Activated T-cell treated with anti-CD3 and anti-CD28 coated beads, Interleukin-2, amount 50 U/mL, for 24 hours (primary cell): Measurements from ENCODE around the gene DOC2B.

Source experiments
- DNase-seq: peaks from one replicate; pipeline ENCODE4 v3.0.0-alpha.2; 2020
- H3K27ac Mint-ChIP-seq: 2 replicates; pipeline ENCODE4 v1.8.0; 2020; ENCODE audit warnings: mild to moderate bottlenecking, mixed read lengths
- H3K27me3 Mint-ChIP-seq: 2 replicates; pipeline ENCODE4 v1.8.0; 2020; ENCODE audit warnings: mixed read lengths
- H3K36me3 Mint-ChIP-seq: 2 replicates; pipeline ENCODE4 v1.8.0; 2020; ENCODE audit warnings: low read depth, mixed read lengths
- H3K4me1 Mint-ChIP-seq: 2 replicates; pipeline ENCODE4 v1.8.0; 2020; ENCODE audit warnings: low read depth, mixed read lengths
- H3K4me3 Mint-ChIP-seq: 2 replicates; pipeline ENCODE4 v1.8.0; 2020; ENCODE audit warnings: mild to moderate bottlenecking, moderate library complexity, mixed read lengths
- H3K9me3 Mint-ChIP-seq: 2 replicates; pipeline ENCODE4 v1.8.0; 2020; ENCODE audit warnings: mixed read lengths

Gene DOC2B

DNA sequence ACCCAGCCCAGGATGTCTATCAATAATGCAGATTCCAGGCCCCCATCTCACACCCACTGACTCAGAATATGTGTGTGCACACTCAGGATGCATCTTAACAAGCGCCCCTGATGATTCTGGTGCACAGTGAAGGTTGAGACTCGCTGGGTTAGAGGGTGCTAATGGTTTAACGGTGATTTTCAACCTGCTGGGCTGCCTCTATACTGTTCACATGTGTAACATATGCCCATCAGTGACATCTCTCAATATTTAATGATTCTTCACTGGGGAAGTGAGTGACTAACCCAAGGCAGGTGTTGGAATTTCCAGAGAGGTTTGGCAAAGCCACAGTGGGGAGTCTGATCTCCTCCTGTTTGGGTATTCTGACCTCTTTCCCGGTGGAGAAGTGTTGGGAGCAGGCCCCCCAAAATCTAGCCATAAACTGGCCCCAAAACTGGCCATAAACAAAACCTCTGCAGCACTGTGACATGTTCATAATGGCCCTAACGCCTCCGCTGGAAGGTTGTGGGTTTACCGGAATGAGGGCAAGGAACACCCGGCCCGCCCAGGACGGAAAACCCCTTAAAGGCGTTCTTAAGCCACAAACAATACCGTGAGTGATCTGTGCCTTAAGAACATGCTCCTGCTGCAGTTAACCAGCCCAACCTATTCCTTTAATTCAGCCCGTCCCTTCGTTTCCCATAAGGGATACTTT, 4.1 kb upstream of the DOC2B start:
- Mint-ChIP-seq H3K9me3 (no peaks in the 10 kb centered on the region), H3K27ac (peak overlapping the region; percentile 47), H3K27me3 (peaks cover 33% of the 10 kb centered on the region), H3K4me3 (peak overlapping the region; percentile 6), H3K4me1 (peaks cover 16% of the 10 kb centered on the region), H3K36me3 (no peaks in the 10 kb centered on the region)
- peak; percentile 43 for DNase-seq

DNA sequence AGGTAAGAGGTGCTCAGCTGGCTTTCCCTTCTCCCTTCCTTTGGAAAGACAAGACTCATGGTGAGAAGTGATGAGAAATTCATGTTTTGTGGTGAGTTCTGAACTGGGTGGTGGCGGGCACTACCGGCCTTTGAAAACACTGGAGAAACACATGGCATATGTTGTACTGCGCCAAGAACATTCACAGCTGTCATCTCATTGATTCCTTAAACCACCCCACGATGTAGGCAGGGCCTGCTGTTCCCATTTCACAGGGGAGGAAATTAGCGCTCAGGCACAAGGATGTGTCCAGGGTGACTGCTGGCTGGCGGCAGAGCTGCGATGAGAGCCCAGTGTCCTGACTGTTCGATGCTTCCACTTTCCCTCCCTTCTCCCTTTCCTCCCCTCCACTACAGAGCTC, 1.6 kb upstream of the DOC2B start:
- peaks cover 53% of the 10 kb centered on the region for H3K27me3 Mint-ChIP-seq
- H3K9me3 Mint-ChIP-seq = no peaks in the 10 kb centered on the region
- H3K4me3 Mint-ChIP-seq = no peak overlapping the region
- peaks cover 13% of the 10 kb centered on the region for H3K4me1 Mint-ChIP-seq
- H3K36me3 Mint-ChIP-seq = no peaks in the 10 kb centered on the region
- no peak for DNase-seq
- H3K27ac Mint-ChIP-seq = no peak overlapping the region

DNA sequence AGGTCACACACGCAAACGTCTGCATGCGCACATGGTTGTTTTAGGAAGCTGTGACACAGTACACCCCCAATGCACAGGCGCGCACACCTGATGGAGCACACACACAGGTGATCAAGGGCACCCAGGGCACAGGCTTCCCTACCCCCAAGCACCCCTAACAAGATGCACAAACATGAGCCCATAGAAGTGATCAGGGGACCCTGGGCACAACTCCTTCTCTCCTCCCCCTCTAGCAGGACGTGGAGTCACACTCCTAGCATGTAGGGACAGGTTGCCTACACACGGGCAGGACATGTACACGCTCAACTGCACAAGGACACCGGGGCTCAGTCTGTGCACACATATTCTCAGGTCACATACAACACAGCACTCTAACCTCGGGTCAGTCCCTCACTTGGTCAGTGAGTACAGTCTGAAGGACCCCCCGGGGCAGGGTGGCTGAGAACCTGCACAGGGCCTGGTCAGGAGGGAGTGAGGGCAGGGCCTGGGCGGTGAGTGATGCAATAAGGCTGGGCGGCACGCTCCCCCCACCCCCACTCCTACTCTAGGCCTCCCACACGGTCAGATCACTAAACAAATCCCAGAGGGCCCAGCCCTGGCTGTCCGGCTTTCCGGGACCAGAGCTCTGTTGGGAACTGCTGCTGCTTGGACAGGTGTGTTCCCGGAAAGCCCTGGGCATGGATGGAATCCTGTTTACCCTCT, 751 bp upstream of the DOC2B start:
- H3K9me3 Mint-ChIP-seq = no peaks in the 10 kb centered on the region
- peaks cover 62% of the 10 kb centered on the region for H3K27me3 Mint-ChIP-seq
- no peak for DNase-seq
- H3K4me1 Mint-ChIP-seq = peaks cover 13% of the 10 kb centered on the region
- H3K36me3 Mint-ChIP-seq = no peaks in the 10 kb centered on the region
- H3K27ac Mint-ChIP-seq = no peak overlapping the region
- no peak overlapping the region for H3K4me3 Mint-ChIP-seq

DNA sequence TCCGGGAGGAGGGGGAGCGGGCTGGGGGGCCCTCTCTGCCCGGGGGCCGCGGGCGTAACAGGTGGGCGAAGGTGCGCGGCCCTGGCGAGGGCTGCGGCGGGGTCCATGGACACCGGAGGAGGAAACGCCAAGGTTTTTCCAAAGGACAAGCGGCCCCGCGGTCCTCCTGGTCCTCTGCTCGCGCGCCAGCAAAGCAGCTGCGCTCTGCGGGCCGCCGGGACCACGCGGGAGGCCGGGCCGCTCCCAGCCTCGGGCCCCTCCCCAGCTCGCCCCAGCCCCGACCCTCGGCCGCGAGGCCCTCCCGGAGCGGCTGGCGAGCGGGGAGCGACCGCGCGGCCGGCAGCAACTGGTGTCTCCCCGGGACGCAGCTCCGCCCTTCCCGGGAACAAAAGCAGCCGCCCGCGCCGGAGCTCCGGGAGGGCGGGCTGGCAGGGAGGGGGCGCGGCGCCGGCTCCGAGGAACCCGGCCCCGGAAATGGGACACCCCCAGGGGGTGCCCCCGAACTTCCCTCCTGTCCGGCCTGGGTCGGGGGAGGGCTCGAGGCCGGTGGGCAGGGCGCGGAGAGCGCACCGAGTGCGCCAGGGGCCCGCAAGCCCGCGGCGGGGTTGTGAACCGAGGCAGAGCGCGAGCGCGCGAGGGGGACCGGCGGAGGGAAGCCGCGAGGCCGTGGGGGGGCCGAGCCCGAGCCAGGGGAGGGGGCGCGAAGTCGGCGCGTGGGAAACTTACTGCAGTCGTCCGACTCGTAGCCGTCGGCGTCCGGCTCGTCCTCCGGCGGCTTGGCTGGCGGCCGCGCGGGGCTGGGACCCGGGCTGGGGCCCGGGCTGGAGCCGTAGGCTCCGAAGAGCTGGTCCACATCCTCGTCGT, 837 bp downstream of the DOC2B start:
- Mint-ChIP-seq H3K9me3 (no peaks in the 10 kb centered on the region), H3K27me3 (peaks cover 63% of the 10 kb centered on the region), H3K4me3 (no peak overlapping the region)

DNA sequence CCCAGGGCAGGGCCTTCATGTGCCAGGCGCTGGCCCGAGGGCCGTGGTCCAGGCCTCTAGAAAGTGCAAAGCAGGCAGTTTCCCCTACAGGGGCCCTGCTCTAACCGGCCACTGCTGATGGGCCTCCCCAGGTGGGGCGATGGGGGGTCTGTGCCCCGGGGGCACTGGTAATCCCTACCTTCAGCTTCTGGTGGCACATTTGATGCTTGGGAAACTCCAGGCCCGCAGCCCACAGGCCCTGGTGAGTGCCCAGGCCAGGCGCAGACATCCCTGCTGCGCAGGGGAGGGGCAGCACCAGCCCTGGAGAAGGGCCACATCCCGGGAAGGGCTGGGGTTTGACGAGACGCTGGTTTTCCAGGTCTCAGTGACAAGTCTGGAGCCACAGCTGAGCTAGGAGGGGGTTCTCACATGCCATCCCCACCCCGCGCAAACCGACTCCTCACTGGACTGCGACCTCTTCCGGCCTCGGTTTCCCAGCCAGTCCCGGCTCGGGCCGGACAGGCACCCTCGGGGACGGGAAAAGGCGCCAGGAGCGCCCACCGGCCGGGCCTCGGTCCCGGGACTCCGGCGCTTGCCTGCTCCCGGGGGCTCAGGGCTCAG, 1.6 kb downstream of the DOC2B start:
- no peaks in the 10 kb centered on the region for H3K36me3 Mint-ChIP-seq
- H3K27me3 Mint-ChIP-seq = peaks cover 62% of the 10 kb centered on the region
- H3K27ac Mint-ChIP-seq = no peak overlapping the region
- DNase-seq = no peak
- H3K4me1 Mint-ChIP-seq = peaks cover 5% of the 10 kb centered on the region
- no peaks in the 10 kb centered on the region for H3K9me3 Mint-ChIP-seq
- H3K4me3 Mint-ChIP-seq = no peak overlapping the region

More for the DNA sequence above, 837 bp downstream of the DOC2B start:
- Mint-ChIP-seq H3K36me3 (no peaks in the 10 kb centered on the region), H3K4me1 (peaks cover 9% of the 10 kb centered on the region), H3K27ac (no peak overlapping the region)
- DNase-seq = no peak

DNA sequence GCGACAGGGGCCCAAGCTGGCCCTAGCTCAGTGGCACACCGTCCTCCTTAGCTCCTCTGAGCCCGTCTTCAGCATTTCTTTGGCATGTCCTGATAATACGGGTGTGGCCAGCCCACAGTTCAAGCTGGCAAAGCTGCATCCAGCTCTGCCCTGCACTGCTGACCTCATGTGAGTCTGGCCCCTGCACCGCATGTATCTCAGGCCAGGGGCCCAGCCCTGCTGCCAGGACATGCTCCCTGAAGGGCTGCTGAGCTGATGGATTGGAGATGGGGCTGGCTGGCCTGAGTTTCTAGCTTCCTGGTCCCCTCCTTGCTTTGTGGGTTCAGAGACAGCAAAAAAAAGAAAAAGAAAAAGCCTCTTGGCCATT, 2.4 kb downstream of the DOC2B start:
- Mint-ChIP-seq H3K4me3 (no peak overlapping the region), H3K27ac (no peak overlapping the region), H3K27me3 (peaks cover 54% of the 10 kb centered on the region), H3K36me3 (no peaks in the 10 kb centered on the region), H3K4me1 (peaks cover 5% of the 10 kb centered on the region), H3K9me3 (no peaks in the 10 kb centered on the region)
- no peak for DNase-seq

DNA sequence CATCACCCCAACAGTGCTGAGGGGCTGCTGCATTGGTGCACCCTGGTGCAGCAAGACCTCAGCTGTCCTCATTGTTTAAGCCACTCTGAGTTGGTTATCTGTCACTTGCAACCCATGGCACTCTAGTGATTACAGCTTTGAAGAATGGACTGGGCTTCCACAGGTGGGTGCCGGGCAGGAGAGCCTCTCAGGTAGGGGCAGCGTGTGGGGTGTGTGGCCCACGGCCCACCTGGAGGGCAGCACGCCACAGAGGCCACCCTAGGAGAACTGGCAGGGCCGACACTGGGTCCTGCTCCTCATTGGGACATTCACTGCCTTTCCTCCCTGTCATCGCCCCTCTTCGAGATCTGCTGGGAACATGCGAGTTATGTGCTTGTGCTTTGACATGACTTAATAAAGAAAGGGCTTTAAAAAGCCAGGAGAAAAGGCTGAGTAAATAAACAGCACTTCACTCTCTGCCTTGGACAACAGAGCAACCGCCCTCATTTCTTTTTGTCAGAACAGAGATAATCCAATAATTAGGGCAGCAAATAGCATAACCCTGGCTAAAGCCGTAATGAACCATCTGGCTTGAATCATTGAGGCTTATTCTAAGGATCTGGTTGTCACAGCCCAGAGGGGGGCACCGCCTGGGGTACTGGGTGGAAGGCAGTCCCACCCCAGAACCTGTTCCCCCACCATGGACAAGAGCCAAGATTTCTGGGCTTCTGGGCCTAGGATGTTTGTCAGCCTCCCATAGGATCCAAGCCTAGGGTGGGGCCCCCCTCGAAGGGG, 3.0 kb downstream of the DOC2B start:
- no peaks in the 10 kb centered on the region for H3K9me3 Mint-ChIP-seq

DNA sequence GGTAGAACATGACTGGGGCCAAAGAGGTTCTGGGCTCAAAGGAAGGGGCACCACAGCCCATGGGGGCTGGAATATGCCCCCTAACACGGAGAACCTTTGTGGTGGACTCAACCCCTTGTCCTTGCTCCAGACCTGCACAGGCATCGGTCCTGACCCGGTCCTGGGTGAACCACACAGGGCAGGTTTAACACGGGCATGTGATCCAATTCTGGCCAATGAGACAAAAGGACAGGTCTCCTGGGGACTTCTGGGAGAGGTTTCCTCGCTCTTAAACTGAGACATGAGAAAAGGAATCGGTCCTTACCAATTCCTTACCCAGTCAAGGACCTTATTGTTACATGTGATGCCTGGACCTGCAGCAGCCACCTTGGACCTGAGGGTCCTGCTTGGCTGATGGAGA, 3.7 kb downstream of the DOC2B start:
- Mint-ChIP-seq H3K27me3 (peaks cover 41% of the 10 kb centered on the region), H3K27ac (no peak overlapping the region), H3K9me3 (no peaks in the 10 kb centered on the region), H3K36me3 (no peaks in the 10 kb centered on the region), H3K4me3 (no peak overlapping the region), H3K4me1 (peaks cover 5% of the 10 kb centered on the region)
- no peak for DNase-seq

More for the DNA sequence above, 3.0 kb downstream of the DOC2B start:
- peaks cover 5% of the 10 kb centered on the region for H3K4me1 Mint-ChIP-seq
- H3K27ac Mint-ChIP-seq = no peak overlapping the region
- H3K4me3 Mint-ChIP-seq = no peak overlapping the region
- H3K27me3 Mint-ChIP-seq = peaks cover 48% of the 10 kb centered on the region
- H3K36me3 Mint-ChIP-seq = no peaks in the 10 kb centered on the region
- DNase-seq = no peak

DNA sequence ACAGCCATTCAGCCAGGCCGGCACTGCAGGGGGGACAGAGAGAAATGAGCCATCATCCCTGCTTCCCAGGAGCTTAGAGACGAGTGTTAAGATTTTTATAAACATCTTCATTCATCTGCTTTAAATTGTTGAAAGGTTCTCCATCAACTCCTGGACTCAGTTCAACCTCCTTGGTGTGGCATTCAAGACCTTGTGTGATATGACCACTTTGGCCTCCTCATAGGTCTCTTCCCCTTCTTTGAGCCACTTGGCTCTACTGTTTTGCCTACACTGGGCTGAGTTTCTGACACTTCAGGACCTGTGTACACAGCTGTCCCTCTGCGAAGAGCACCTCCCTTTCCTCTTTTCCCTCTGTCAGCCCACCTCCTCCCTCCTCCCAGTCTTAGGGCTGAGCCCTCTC, 4.3 kb downstream of the DOC2B start:
- no peak overlapping the region for H3K27ac Mint-ChIP-seq
- H3K4me1 Mint-ChIP-seq = peaks cover 4% of the 10 kb centered on the region
- no peaks in the 10 kb centered on the region for H3K9me3 Mint-ChIP-seq
- DNase-seq = no peak
- H3K27me3 Mint-ChIP-seq = peaks cover 35% of the 10 kb centered on the region
- no peak overlapping the region for H3K4me3 Mint-ChIP-seq
- H3K36me3 Mint-ChIP-seq = no peaks in the 10 kb centered on the region

DNA sequence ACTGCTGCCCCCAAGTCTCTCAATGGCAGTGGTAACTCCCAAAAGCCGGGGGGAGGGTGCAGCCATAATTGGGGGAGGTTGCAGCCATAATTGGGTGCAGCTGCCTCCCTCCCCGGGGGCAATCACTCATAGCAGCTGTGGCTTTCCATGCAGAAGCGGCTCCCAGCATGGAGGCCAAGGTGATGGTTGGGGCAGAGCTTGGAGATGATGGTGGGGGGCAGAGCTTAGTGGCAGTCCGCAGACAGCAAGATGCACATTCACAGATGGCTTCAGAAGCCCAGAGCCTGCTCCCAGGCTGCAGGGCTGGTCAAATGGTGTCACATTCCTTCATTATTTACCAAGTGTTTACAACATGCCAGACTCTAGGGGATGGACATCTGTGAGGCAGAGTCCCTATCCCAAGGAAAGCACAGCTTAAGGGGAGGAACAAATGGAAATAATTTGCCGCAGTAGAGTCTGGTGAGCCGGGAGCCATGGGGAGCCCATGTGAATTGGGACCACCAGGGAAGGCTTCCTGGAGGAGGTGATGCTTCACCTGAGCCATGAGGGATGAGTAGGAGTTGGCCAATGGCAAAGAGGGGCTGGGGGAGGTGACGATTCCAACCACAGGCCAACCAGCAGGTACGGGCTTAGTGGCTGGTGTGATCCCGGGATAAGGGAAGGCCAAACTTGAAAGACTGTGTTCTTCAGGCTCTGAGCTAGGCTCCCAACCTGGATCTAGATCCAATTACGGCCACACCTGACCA, 8.1 kb downstream of the DOC2B start:
- Mint-ChIP-seq H3K4me3 (no peak overlapping the region), H3K9me3 (no peaks in the 10 kb centered on the region), H3K27me3 (peaks cover 18% of the 10 kb centered on the region), H3K27ac (no peak overlapping the region), H3K36me3 (no peaks in the 10 kb centered on the region), H3K4me1 (peaks cover 5% of the 10 kb centered on the region)
- no peak for DNase-seq

DNA sequence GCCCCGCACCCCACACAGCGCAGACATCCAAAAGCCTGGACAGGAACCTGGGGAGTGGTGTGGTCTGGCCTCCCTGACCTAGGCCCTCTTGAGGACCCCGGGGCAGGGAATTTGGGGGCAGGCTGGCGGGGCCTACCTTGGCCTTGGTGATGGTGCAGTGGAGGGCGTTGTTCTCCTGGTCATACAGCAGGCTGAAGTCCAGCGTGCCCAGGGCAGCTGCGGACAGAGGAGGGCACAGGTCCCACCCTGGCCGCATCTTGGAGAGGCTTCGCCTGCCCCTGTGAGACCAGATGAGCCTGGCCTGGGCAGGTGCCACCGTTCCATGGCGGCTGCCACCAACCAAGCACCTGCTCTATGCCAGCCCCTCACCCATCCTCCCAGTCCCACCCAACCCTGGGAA, 9.0 kb downstream of the DOC2B start:
- H3K4me1 Mint-ChIP-seq = peaks cover 5% of the 10 kb centered on the region
- no peaks in the 10 kb centered on the region for H3K9me3 Mint-ChIP-seq
- no peak for DNase-seq
- no peak overlapping the region for H3K4me3 Mint-ChIP-seq
- H3K27me3 Mint-ChIP-seq = peaks cover 8% of the 10 kb centered on the region
- H3K27ac Mint-ChIP-seq = no peak overlapping the region
- no peaks in the 10 kb centered on the region for H3K36me3 Mint-ChIP-seq

DNA sequence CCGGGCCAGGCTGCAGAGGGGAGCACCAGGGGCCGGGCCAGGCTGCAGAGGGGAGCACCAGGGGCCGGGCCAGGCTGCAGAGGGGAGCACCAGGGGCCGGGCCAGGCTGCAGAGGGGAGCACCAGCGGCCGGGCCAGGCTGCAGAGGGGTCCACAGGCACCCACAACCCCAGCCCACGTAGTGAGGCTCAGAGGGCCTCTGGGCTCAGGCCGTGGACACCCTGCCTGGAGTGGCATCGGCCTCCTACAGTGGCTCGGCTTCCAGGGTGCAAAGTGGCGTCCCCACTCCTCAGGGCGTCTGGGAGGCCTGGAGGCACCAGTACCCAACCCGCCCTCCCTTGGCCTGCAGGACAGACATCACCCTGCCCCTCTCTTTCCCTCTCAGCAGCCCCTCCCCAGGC, 9.6 kb downstream of the DOC2B start:
- Mint-ChIP-seq H3K4me1 (peaks cover 5% of the 10 kb centered on the region), H3K9me3 (no peaks in the 10 kb centered on the region), H3K27me3 (peaks cover 5% of the 10 kb centered on the region), H3K27ac (no peak overlapping the region), H3K36me3 (no peaks in the 10 kb centered on the region), H3K4me3 (no peak overlapping the region)
- DNase-seq = no peak

DNA sequence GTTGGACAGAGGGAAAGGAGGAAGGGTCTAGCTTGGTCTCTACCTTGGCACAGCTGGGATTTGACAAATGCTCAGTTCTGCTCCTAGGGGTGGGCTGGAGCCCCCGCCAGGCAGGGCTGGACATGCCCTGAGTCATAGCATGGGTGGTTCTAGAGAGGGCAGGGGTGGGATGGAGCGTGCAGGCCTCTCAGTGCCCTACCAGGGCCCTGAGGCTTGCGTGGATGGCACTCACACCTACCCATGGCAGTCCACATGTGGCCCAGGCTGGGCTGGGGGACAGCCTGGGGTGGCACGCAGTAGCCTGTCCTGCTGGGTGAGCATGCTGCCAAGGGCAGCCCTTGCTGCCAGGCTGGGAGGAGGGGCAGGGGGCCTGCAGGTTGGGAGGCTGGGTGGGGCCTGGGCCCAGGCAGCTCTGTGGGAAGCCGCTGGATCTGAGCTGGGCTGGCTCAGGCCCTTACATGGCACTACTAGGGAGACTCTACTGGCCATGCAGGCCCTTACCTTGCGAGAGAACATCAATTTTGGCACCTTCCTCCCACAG, 11.2 kb downstream of the DOC2B start:
- Mint-ChIP-seq H3K36me3 (no peaks in the 10 kb centered on the region), H3K4me1 (peaks cover 5% of the 10 kb centered on the region), H3K27ac (no peak overlapping the region), H3K27me3 (peaks cover 5% of the 10 kb centered on the region), H3K9me3 (no peaks in the 10 kb centered on the region), H3K4me3 (no peak overlapping the region)
- DNase-seq = no peak
